SK-N-SH treated with all-trans-retinoic acid at 6 μM for 48 hours (cell line): ENCODE data around the gene ITIH1.

Source experiments
- ATAC-seq: fragments of 200-7000 bp; cut with Tn5 transposase; 3 replicates; pipeline ENCODE4 v1.9.1; 2020; ENCODE audit warnings: mild to moderate bottlenecking, moderate library complexity
- ARNTL ChIP-seq: fragments of 450-650 bp; formaldehyde crosslinking; IDR thresholded peaks from 2 replicates; pipeline ENCODE4 v1.5.0; 2020; ENCODE audit warnings: low read depth, mild to moderate bottlenecking, moderate library complexity, borderline replicate concordance
- BACH2 ChIP-seq: fragments of 250-450 bp; sonication (Bioruptor Pico); IDR thresholded peaks from 2 replicates; pipeline ENCODE4 v1.9.0; 2021; ENCODE audit warnings: mild to moderate bottlenecking, borderline replicate concordance
- CREB5 ChIP-seq: fragments of 250-450 bp; sonication (Bioruptor Pico); IDR thresholded peaks from 2 replicates; pipeline ENCODE4 v1.5.1; 2020; ENCODE audit warnings: low read depth, mild to moderate bottlenecking, moderate library complexity
- CSDC2 ChIP-seq: fragments of 250-450 bp; sonication (Bioruptor Pico); IDR thresholded peaks from 2 replicates; pipeline ENCODE4 v1.5.0; 2020; ENCODE audit warnings: mild to moderate bottlenecking, moderate library complexity
- ESRRG ChIP-seq: fragments of 250-450 bp; sonication (Bioruptor Pico); IDR thresholded peaks from 2 replicates; pipeline ENCODE4 v1.6.1; 2021; ENCODE audit warnings: mild to moderate bottlenecking
- ISL1 ChIP-seq: fragments of 250-450 bp; sonication (Bioruptor Pico); IDR thresholded peaks from 2 replicates; pipeline ENCODE4 v2.1.2; 2022; ENCODE audit warnings: mild to moderate bottlenecking, moderate library complexity
- OSR1 ChIP-seq: fragments of 250-450 bp; sonication (Bioruptor Pico); IDR thresholded peaks from 2 replicates; pipeline ENCODE4 v1.8.0; 2022; ENCODE audit warnings: moderate library complexity, mild to moderate bottlenecking, inconsistent platforms
- PATZ1 ChIP-seq: fragments of 250-450 bp; sonication (Bioruptor Pico); IDR thresholded peaks from 2 replicates; pipeline ENCODE4 v1.8.0; 2020; ENCODE audit warnings: mild to moderate bottlenecking, moderate library complexity, borderline replicate concordance
- POU6F1 ChIP-seq: fragments of 250-450 bp; sonication (Bioruptor Pico); IDR thresholded peaks from 2 replicates; pipeline ENCODE4 v1.8.0; 2021; ENCODE audit warnings: low read depth, mild to moderate bottlenecking, moderate library complexity, borderline replicate concordance
- PPARA ChIP-seq: fragments of 250-450 bp; sonication (Bioruptor Pico); IDR thresholded peaks from 2 replicates; pipeline ENCODE4 v1.5.0; 2020; ENCODE audit warnings: mild to moderate bottlenecking, borderline replicate concordance
- RARB ChIP-seq: fragments of 250-450 bp; sonication (Bioruptor Pico); IDR thresholded peaks from 2 replicates; pipeline ENCODE4 v1.8.0; 2021; ENCODE audit warnings: mild to moderate bottlenecking, moderate library complexity
- SNAI2 ChIP-seq: fragments of 250-450 bp; sonication (Bioruptor Pico); IDR thresholded peaks from 2 replicates; pipeline ENCODE4 v1.5.0; 2020; ENCODE audit warnings: mild to moderate bottlenecking, moderate library complexity
- TOX ChIP-seq: fragments of 250-450 bp; sonication (Bioruptor Pico); IDR thresholded peaks from 2 replicates; pipeline ENCODE4 v1.8.0; 2021; ENCODE audit warnings: mild to moderate bottlenecking, moderate library complexity, borderline replicate concordance
- ZC3H10 ChIP-seq: fragments of 250-450 bp; sonication (Bioruptor Pico); IDR thresholded peaks from 2 replicates; pipeline ENCODE4 v1.5.1; 2021; ENCODE audit warnings: mild to moderate bottlenecking, moderate library complexity
- ZFP3 ChIP-seq: fragments of 250-450 bp; sonication (Bioruptor Pico); IDR thresholded peaks from 2 replicates; pipeline ENCODE4 v1.5.0; 2020; ENCODE audit warnings: mild to moderate bottlenecking, moderate library complexity
- ZFP30 ChIP-seq: fragments of 450-650 bp; formaldehyde crosslinking; IDR thresholded peaks from 2 replicates; pipeline ENCODE4 v1.5.0; 2022; ENCODE audit warnings: mild to moderate bottlenecking, moderate library complexity
- ZNF565 ChIP-seq: fragments of 450-650 bp; formaldehyde crosslinking; conservative IDR thresholded peaks from 2 replicates; pipeline ENCODE4 v1.5.0; 2020; ENCODE audit warnings: low read depth, mild to moderate bottlenecking, moderate library complexity
- ZNF70 ChIP-seq: fragments of 450-650 bp; formaldehyde crosslinking; IDR thresholded peaks from 2 replicates; pipeline ENCODE4 v1.5.0; 2020; ENCODE audit warnings: mild to moderate bottlenecking, moderate library complexity
- ZNF8 ChIP-seq: fragments of 450-650 bp; formaldehyde crosslinking; IDR thresholded peaks from 2 replicates; pipeline ENCODE4 v1.5.0; 2020; ENCODE audit warnings: mild to moderate bottlenecking, moderate library complexity

Gene ITIH1

GRCh38 chr3:52777959-52778805, 783 bp downstream of the ITIH1 start:
- no peak for ATAC-seq
- TF ChIP-seq PPARA (CRISPR knock-in tag) (no peak), CREB5 (CRISPR knock-in tag) (no peak), POU6F1 (CRISPR knock-in tag) (no peak), RARB (CRISPR knock-in tag) (no peak), TOX (CRISPR knock-in tag) (no peak), PATZ1 (no peak), ZC3H10 (CRISPR knock-in tag) (no peak), ESRRG (CRISPR knock-in tag) (no peak), ZNF70 (CRISPR knock-in tag) (no peak), BACH2 (no peak), ZFP30 (CRISPR knock-in tag) (no peak), ZNF8 (CRISPR knock-in tag) (no peak)

- TF ChIP-seq ZFP3 (no peak), ZFP30 (CRISPR knock-in tag) (no peak), BACH2 (no peak), CSDC2 (no peak), ZNF70 (CRISPR knock-in tag) (no peak), POU6F1 (CRISPR knock-in tag) (no peak), ISL1 (no peak), ESRRG (CRISPR knock-in tag) (no peak), PPARA (CRISPR knock-in tag) (no peak), OSR1 (no peak), SNAI2 (CRISPR knock-in tag) (no peak), ZNF565 (CRISPR knock-in tag) (no peak), CREB5 (CRISPR knock-in tag) (no peak), ARNTL (CRISPR knock-in tag) (no peak), PATZ1 (no peak)
- no peak for ATAC-seq
These were observed 1.8 kb downstream of the ITIH1 start for GRCh38 chr3:52779011-52779836.
